Heart right ventricle (tissue), 16 donors: ENCODE results near the gene ZNF219. TPM values are rescaled to one million over a fixed set of nuclear protein-coding genes. Genes with fewer than 3 reads are reported as not detected.
A peak's percentile ranks its signal among the peaks of the same experiment; 100 is the strongest.

ENCODE experiments used
- ATAC-seq, 8 donors: fragments of 200-7000 bp; cut with Tn5 transposase; one replicate each; pipeline ENCODE4 v1.9.1; 2020; ENCODE audit warnings: mild to moderate bottlenecking in 8 of 8, moderate library complexity in 8 of 8, moderate number of reproducible peaks in 1 of 8
- DNase-seq, 2 donors: peaks; one replicate each; pipeline ENCODE4 v3.0.0-alpha.2; 2020
- H3K27ac ChIP-seq, 10 donors: fragments of 200-600 bp; sonication (generic) in 2 of 10; one replicate each; pipeline versions ENCODE4 v1.5.0 to v1.8.0; 2020 to 2022; ENCODE audit warnings: mild to moderate bottlenecking in 3 of 10
- H3K27me3 ChIP-seq, 7 donors: fragments of 200-600 bp; one replicate each; pipeline ENCODE4 v1.8.0; 2021 to 2022; ENCODE audit warnings: mild to moderate bottlenecking in 2 of 7
- H3K36me3 ChIP-seq, 9 donors: fragments of 200-600 bp; sonication (generic) in 1 of 9; one replicate each; pipeline versions ENCODE4 v1.5.0 to v1.8.0; 2020 to 2022; ENCODE audit warnings: mild to moderate bottlenecking in 2 of 9
- H3K4me1 ChIP-seq, 9 donors: fragments of 200-600 bp; sonication (generic) in 1 of 9; one replicate each; pipeline versions ENCODE4 v1.5.0 to v1.8.0; 2020 to 2022; ENCODE audit warnings: mild to moderate bottlenecking in 4 of 9
- H3K4me3 ChIP-seq, 10 donors: fragments of 200-600 bp; sonication (generic) in 2 of 10; one replicate each; pipeline versions ENCODE4 v1.5.0 to v1.8.0; 2020 to 2022; ENCODE audit warnings: mild to moderate bottlenecking in 7 of 10, moderate library complexity in 2 of 10
- H3K9me3 ChIP-seq, 11 donors: fragments of 200-600 bp in 10 of 11; sonication (generic) in 2 of 11; one replicate each; pipeline versions ENCODE4 v1.5.0 to v1.8.0; 2013 to 2022; ENCODE audit warnings: mild to moderate bottlenecking in 2 of 11, control low read depth in 1 of 11, moderate library complexity in 1 of 11
- WGBS, 2 donors: extraction: QIAGEN DNeasy Blood & Tissue Kit; methylation state at CpG; one replicate each; pipeline ENCODE4 v1.1.7; 2013; ENCODE audit warnings: inconsistent platforms in 1 of 2; 5-methylcytosine and 5-hydroxymethylcytosine counted together
- intact Hi-C, 10 donors: fragments of 100-400 bp; cut with DNase I; formaldehyde crosslinking; loops; one replicate each; pipeline versions ENCODE4 v1.11.1 to v1.14.2; 2022
- polyA plus RNA-seq, 2 donors: library from polyadenylated mRNA; stranded (reverse); fragments of 200-250 nt; gene quantifications; one replicate each; pipeline ENCODE4 v1.2.3, GENCODE V29; 2013
- total RNA-seq, 10 donors: library from RNA; stranded (reverse); fragmentation: NEBNext Ultra II Directional in 3 of 10; extraction: Animal tissue kit (Norgen Biotek cat#: 25700) in 3 of 10; gene quantifications; one replicate each; pipeline versions ENCODE4 v1.2.1 to v1.2.4, GENCODE V29; 2021 to 2023
- TF ChIP-seq, protein P1 (sequence below), 9 donors: fragments of 200-600 bp; sonication (generic) in 2 of 9; IDR thresholded peaks; one replicate each; pipeline versions ENCODE4 v1.5.0 to v1.8.0; 2021 to 2022; ENCODE audit warnings: antibody characterized with exemption in 9 of 9, mild to moderate bottlenecking in 5 of 9, moderate library complexity in 1 of 9
- donor health status: Arrhythmogenic right ventricular cardiomyopathy.
- donor health status: ischemic (EF 13 %, LVEDD 7.1; RV severe dilation, severe dysfunction).
- donor health status: healthy with polysubstance abuse.
- donor health status: DM: no; HTN: yes; CAD: no.
- donor health status: DM: no; HTN: no; CAD: no.
- donor health status: ischemic (EF 25% LVEDD 6.9; RV normal size, moderate dysfunction).
- donor health status: ischemic (EF 25% LVEDD 5.7; RV mildly dilated, moderate dysfunction).
- donor health status: healthy.
- donor health status: DM: yes; HTN: yes; CAD: no.
- donor health status: Ischemic cardiomyopathy.
- donor health status: ischemic (EF 35%, LVEDD 5.7; RV mildly dilated, moderate dysfunction).
- donor health status: nonischemic (EF 11% LVEDD 7.7; RV severe dilation, severe dysfunction).
- donor health status: DM: yes; HTN: yes; CAD: no.
- donor health status: PGD.
- donor health status: ischemic (EF 29% LVEDD 5.4; RV normal size, mild dysfunction).
- donor health status: nonischemic (EF 23%, LVEDD 6.1; RV moderate dilation, normal function).

ZNF219 gene
- total and polyA plus RNA-seq, 12 donors, result 22.1 to 58.4 (median 34.6) TPM

DNA sequence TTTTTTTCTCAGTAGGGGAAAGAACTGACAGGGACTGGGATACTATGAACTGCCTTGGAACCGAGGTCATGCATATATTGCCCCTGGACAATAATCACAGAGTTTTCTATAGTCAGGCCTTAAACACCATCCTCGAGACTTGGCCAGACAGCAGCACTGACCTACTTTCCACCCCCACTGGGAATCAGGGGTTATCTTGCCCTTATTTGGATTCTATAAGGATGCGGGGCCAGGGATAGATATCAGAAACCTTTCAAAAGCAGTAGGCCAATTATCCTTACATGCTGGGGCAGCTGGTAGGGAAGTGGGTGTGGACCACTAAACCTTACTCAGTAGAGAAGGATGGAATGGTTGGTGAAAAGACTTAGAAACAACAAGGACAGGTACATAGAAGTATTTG is 2.0 kb downstream of the ZNF219 start:
- no peaks in the 10 kb centered on the region for H3K9me3 ChIP-seq
- 57 to 62% methylated on average over 3 of the region's 3 CpGs for WGBS, 2 donors
- H3K4me1 ChIP-seq, result peaks cover 2 to 57% (median 28%) of the 10 kb centered on the region in 9 donors
- intact Hi-C loops, result no loop called here
- H3K27me3 ChIP-seq, result no peaks in the 10 kb centered on the region
- TF ChIP-seq, protein P1, sequence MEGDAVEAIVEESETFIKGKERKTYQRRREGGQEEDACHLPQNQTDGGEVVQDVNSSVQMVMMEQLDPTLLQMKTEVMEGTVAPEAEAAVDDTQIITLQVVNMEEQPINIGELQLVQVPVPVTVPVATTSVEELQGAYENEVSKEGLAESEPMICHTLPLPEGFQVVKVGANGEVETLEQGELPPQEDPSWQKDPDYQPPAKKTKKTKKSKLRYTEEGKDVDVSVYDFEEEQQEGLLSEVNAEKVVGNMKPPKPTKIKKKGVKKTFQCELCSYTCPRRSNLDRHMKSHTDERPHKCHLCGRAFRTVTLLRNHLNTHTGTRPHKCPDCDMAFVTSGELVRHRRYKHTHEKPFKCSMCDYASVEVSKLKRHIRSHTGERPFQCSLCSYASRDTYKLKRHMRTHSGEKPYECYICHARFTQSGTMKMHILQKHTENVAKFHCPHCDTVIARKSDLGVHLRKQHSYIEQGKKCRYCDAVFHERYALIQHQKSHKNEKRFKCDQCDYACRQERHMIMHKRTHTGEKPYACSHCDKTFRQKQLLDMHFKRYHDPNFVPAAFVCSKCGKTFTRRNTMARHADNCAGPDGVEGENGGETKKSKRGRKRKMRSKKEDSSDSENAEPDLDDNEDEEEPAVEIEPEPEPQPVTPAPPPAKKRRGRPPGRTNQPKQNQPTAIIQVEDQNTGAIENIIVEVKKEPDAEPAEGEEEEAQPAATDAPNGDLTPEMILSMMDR (IDR thresholded peaks at IDR 0.05), result no peak
- H3K36me3 ChIP-seq, result peaks cover 0 to 18% (median 11%) of the 10 kb centered on the region in 9 donors
- peak overlapping the region in 8 of 10 donors; percentile 5 to 93 (median 78) for H3K27ac ChIP-seq
- no peak overlapping the region for H3K4me3 ChIP-seq
- DNase-seq (no peak), ATAC-seq (no peak)

DNA sequence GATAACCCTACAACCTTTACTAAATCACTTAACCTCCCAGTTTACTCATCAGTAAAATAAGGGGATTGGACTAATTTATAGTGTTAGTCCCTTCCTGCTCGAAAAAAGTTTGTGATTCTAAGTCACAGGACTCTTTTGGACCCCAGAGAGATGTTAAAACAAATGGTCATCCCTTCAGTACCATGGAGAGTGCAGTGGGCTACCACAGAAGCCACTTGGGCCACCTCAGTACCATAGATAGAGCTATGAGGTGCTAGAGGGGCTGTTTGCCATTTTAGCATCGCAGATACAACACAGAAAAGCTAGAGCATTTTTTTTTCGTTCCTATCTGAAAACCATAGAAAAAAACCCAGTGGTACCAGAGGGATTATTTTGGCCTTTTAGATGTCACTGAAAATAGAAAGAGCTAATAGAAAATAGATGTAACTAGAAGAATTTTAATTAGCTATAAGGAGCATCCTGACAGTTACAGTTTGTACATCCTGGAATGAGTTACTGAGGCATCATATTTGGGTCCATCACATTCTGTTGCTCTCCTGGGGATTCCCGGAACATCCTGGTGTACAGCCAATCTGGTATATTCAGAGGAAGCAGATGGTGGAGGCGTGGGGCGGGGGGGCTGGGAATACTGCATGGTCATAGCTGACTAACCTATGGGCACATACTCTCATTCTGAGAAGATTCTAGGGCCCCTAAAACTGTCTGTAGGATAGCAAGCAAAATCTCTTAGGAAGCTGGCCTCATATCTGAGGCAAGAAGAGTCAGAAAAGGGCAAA is 2.8 kb downstream of the ZNF219 start:
- ATAC-seq (no peak), DNase-seq (peak in 1 of 2 donors; percentile 23)
- Histone ChIP-seq H3K27me3 (no peaks in the 10 kb centered on the region), H3K4me1 (peaks cover 2 to 57% (median 28%) of the 10 kb centered on the region in 9 donors), H3K9me3 (no peaks in the 10 kb centered on the region), H3K27ac (peak overlapping the region in 4 of 10 donors; percentile 28 to 91 (median 71)), H3K4me3 (no peak overlapping the region), H3K36me3 (peaks cover 0 to 26% (median 19%) of the 10 kb centered on the region in 9 donors)
- intact Hi-C loops, result no loop called here
- TF ChIP-seq, protein P1 (IDR thresholded peaks at IDR 0.05), result no peak
- 41 to 54% methylated on average over 6 of the region's 6 CpGs for WGBS, 2 donors

DNA sequence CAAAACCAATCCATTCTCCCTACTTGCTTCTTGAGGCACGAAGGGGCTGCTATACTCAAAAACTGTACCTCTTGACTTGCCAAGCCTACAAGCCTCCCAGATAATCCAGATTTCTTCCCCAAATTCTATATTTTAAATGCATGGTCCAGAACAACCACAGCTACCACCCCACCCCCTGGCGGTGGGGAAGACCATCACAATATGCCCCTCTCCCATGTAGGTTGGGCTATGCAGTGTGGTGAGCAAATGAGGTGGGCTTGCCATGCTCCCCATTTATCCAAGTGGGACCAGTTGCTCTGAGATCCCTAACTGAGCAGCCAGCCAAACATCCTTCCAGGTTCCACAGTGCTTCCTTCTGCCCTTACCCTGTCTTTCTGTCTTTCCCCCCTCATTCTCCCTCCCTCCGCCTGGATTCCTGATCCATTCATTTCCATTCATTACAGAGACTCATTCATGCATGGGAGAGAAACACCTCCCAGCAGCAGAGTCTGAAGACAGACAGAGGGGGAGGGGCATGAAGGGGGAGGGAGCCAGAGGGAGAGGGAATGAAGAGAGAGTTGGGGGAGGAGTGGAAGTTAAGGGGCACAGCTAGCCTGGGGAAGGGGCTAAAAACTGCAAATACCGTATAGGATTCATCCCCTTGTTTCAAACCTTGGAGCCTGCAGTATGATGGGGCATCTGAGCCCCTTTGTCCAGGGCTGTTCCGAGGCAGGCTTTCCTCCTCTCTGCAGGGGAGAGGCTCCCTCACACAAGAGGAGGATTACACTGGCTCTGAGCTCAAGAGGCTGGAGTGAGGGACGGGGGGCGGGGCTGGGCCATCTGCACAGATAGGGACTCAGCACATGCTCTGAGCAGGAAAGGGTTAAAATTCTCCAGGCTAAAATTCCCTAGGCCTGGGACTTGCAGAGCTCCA is 4.4 kb downstream of the ZNF219 start:
- Histone ChIP-seq H3K4me1 (peaks cover 0 to 49% (median 21%) of the 10 kb centered on the region in 9 donors), H3K36me3 (peaks cover 0 to 42% (median 31%) of the 10 kb centered on the region in 9 donors), H3K27ac (no peak overlapping the region), H3K27me3 (no peaks in the 10 kb centered on the region), H3K9me3 (no peaks in the 10 kb centered on the region), H3K4me3 (no peak overlapping the region)
- 52 to 56% methylated on average over 7 of the region's 7 CpGs for WGBS, 2 donors
- intact Hi-C loops, result loop anchor here (2.0 to 5.0 kb wide), 4 partner anchors 25 to 82 kb away; no protein-coding TSS in a partner anchor
- no peak for ATAC-seq
- DNase-seq, result no peak
- TF ChIP-seq, protein P1 (IDR thresholded peaks at IDR 0.05), result no peak

DNA sequence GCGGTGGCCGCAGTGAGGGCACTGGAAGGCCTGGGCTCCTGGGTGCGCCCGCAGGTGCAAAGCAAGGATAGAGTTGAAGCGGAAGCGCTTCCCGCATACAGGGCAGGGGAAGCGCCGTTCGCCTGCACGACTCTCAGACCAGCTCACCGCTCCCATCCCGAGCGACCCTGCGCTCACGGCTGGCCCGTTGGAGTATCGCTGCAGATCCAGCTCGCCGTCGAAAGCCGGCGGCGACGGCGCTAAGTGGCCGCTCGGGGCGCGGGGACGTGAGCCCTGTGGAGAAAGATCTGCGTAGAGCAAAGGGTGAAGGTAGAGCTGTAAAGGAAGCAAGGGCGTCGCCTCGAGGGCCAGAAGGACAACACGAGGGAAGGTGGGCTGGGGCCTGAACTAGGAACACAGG is 5.4 kb downstream of the ZNF219 start:
- WGBS, 2 donors, result 75 to 76% methylated on average over 36 of the region's 36 CpGs
- Histone ChIP-seq H3K9me3 (no peaks in the 10 kb centered on the region), H3K4me1 (peaks cover 0 to 44% (median 21%) of the 10 kb centered on the region in 9 donors), H3K36me3 (peaks cover 0 to 52% (median 31%) of the 10 kb centered on the region in 9 donors), H3K27me3 (no peaks in the 10 kb centered on the region), H3K4me3 (no peak overlapping the region), H3K27ac (no peak overlapping the region)
- ATAC-seq, result peak in 1 of 8 donors; percentile 3
- intact Hi-C loops, result loop anchor here (2.0 to 5.0 kb wide), 4 partner anchors 24 to 81 kb away; no protein-coding TSS in a partner anchor
- peak in 1 of 2 donors; percentile 4 for DNase-seq
- TF ChIP-seq, protein P1 (IDR thresholded peaks at IDR 0.05), result no peak
